Measurements from ENCODE around the gene LCN6.

GRCh38 chr9:136694163-136694871 lies 54.0 kb downstream of the LCN6 start:
- TF ChIP-seq, protein P1, sequence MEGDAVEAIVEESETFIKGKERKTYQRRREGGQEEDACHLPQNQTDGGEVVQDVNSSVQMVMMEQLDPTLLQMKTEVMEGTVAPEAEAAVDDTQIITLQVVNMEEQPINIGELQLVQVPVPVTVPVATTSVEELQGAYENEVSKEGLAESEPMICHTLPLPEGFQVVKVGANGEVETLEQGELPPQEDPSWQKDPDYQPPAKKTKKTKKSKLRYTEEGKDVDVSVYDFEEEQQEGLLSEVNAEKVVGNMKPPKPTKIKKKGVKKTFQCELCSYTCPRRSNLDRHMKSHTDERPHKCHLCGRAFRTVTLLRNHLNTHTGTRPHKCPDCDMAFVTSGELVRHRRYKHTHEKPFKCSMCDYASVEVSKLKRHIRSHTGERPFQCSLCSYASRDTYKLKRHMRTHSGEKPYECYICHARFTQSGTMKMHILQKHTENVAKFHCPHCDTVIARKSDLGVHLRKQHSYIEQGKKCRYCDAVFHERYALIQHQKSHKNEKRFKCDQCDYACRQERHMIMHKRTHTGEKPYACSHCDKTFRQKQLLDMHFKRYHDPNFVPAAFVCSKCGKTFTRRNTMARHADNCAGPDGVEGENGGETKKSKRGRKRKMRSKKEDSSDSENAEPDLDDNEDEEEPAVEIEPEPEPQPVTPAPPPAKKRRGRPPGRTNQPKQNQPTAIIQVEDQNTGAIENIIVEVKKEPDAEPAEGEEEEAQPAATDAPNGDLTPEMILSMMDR (optimal IDR thresholded peaks at IDR 0.05 in 1 of 3, IDR thresholded peaks at IDR 0.05 in 1 of 3, conservative IDR thresholded peaks at IDR 0.05 in 1 of 3; ENCODE audit: extremely low read depth in 1 of 3, insufficient read depth in 2 of 3, low read length in 3 of 3), result peak in 2 of 3 experiments; percentile 55 to 90
- no peak for TF ChIP-seq EZH2 (IDR thresholded peaks at IDR 0.05; ENCODE audit: low read length)
